ENCODE results near the gene RTL5. TPM values are rescaled to one million over a fixed set of nuclear protein-coding genes. Genes with fewer than 3 reads are reported as not detected.

RTL5 gene
- total RNA-seq, 6 donors from 2014 or later = 2.7 to 15.7 (median 6.4) TPM

DNA sequence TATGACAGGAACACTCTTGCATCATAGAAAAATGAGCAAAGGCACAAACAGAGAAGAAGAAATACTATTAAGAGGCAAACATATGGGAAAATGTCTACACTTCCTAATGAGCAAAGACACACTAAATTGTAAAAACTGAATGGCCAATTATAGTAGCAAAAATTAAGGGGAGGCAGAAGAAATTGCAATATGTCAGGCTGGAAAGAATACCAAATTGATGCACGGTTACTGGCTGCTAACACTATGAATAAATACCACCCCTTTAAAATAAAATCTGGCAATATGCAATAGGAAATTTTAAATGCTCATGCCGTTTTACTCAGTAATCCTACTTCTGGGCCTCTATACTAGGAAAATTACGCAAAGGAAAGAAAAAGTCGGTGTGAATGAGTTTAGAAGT is 33.8 kb upstream of the RTL5 start:
- TF ChIP-seq CTCF (IDR thresholded peaks at IDR 0.05) (no peak), POLR2AphosphoS5 (IDR thresholded peaks at IDR 0.05) (no peak), POLR2A (IDR thresholded peaks at IDR 0.05) (no peak), EP300 (IDR thresholded peaks at IDR 0.05) (no peak)
- DNase-seq (no peak), ATAC-seq (ENCODE audit: low FRiP score in 2 of 2) (no peak)
- H3K27me3 ChIP-seq = no peaks in the 10 kb centered on the region
- no peaks in the 10 kb centered on the region for H3K9me3 ChIP-seq
- WGBS, 2 donors = 72 to 90% methylated on average over 4 of the region's 4 CpGs
- no peaks in the 10 kb centered on the region for H3K36me3 ChIP-seq
- no peak overlapping the region for H3K27ac ChIP-seq
- H3K4me1 ChIP-seq = no peaks in the 10 kb centered on the region
- no peak overlapping the region for H3K4me3 ChIP-seq

DNA sequence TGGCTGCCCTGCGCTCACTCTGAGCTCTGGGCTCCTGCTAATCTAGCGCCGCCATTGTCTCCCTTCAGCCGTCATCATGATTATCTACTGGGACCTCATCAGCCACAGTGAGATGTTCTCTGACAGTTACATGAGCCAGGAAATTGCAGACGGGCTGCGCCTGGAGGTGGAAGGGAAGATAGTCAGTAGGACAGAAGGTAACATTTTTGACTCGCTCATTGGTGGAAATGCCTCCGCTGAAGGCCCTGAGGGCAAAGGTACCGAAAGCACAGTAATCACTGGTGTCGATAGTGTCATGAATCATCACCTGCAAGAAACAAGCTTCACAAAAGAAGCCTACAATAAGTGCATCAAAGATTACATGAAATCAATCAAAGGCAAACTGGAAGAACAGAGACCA is 28.1 kb upstream of the RTL5 start:
- H3K27ac ChIP-seq = no peak overlapping the region
- TF ChIP-seq POLR2A (IDR thresholded peaks at IDR 0.05) (no peak), EP300 (IDR thresholded peaks at IDR 0.05) (no peak), CTCF (IDR thresholded peaks at IDR 0.05) (no peak), POLR2AphosphoS5 (IDR thresholded peaks at IDR 0.05) (no peak)
- no peak for DNase-seq
- H3K4me1 ChIP-seq = no peaks in the 10 kb centered on the region
- whole genome bisulfite sequencing, 2 donors = 79 to 89% methylated on average over 10 of the region's 10 CpGs
- H3K36me3 ChIP-seq = no peaks in the 10 kb centered on the region
- H3K4me3 ChIP-seq = no peak overlapping the region
- H3K27me3 ChIP-seq = no peaks in the 10 kb centered on the region
- ATAC-seq (ENCODE audit: low FRiP score in 2 of 2) = no peak
- no peaks in the 10 kb centered on the region for H3K9me3 ChIP-seq

DNA sequence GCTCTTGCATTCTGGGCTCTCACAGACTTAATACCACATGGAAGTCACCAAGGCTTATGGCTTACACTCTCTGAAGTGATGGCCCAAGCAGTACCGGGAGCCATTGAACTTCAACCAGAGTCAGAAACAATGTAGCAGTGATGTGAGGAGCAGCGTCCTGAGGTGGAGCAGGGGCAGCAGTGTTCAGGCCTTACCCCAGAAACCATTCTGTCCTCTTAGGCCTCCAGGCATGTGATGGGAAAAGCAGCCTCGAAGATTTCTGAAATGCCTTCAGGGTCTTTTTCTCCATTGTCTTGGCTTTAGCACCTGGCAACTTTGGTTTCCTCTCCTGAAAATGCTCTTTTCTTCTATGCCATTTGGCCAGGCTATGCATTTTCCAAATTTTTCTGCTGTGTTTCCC is 27.1 kb upstream of the RTL5 start:
- ATAC-seq (ENCODE audit: low FRiP score in 2 of 2) = no peak
- Histone ChIP-seq H3K9me3 (no peaks in the 10 kb centered on the region), H3K36me3 (no peaks in the 10 kb centered on the region), H3K27me3 (no peaks in the 10 kb centered on the region), H3K4me1 (no peaks in the 10 kb centered on the region), H3K4me3 (no peak overlapping the region), H3K27ac (no peak overlapping the region)
- no peak for DNase-seq
- WGBS, 2 donors = 85 to 100% methylated on average over 1 to 3 of the region's 3 CpGs
- TF ChIP-seq POLR2A (IDR thresholded peaks at IDR 0.05) (no peak), EP300 (IDR thresholded peaks at IDR 0.05) (no peak), POLR2AphosphoS5 (IDR thresholded peaks at IDR 0.05) (no peak), CTCF (IDR thresholded peaks at IDR 0.05) (no peak)

GRCh38 chrX:72146527-72146926 is 14.8 kb upstream of the RTL5 start:
- no peaks in the 10 kb centered on the region for H3K27me3 ChIP-seq
- TF ChIP-seq EP300 (IDR thresholded peaks at IDR 0.05) (no peak), POLR2AphosphoS5 (IDR thresholded peaks at IDR 0.05) (no peak), CTCF (IDR thresholded peaks at IDR 0.05) (no peak), POLR2A (IDR thresholded peaks at IDR 0.05) (no peak)
- no peaks in the 10 kb centered on the region for H3K4me1 ChIP-seq
- ATAC-seq (ENCODE audit: low FRiP score in 2 of 2) (no peak), DNase-seq (no peak)
- H3K4me3 ChIP-seq = no peak overlapping the region
- no peaks in the 10 kb centered on the region for H3K36me3 ChIP-seq
- H3K9me3 ChIP-seq = no peaks in the 10 kb centered on the region
- no peak overlapping the region for H3K27ac ChIP-seq
- 68 to 85% methylated on average over 2 of the region's 2 CpGs for WGBS, 2 donors

DNA sequence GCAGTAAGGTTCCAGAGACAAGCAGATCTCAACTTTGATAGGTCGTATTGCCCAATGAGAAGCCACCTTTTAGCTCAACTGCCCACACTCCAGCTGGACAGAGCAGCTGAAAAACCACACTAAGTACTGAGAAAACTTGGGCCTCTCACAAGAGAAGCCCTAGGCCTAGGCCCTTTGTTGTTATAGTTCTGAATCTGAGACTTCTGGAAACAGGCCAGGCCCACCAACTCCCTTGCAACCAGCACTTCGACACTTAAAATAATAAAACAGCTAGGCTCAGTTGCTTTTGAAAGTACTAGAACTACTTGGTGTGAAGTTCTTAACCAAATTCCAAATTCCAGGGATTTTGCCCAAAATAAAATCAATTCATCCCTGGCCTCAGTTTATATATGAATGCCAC is 13.5 kb upstream of the RTL5 start:
- WGBS, 2 donors = 39% methylated on average over 2 of the region's 2 CpGs; no CpG with 5 or more reads in 1 of the 2 donors
- ATAC-seq (ENCODE audit: low FRiP score in 2 of 2) (no peak), DNase-seq (no peak)
- Histone ChIP-seq H3K27ac (no peak overlapping the region), H3K4me1 (no peaks in the 10 kb centered on the region), H3K36me3 (no peaks in the 10 kb centered on the region), H3K27me3 (no peaks in the 10 kb centered on the region), H3K4me3 (no peak overlapping the region), H3K9me3 (no peaks in the 10 kb centered on the region)
- TF ChIP-seq POLR2AphosphoS5 (IDR thresholded peaks at IDR 0.05) = no peak
- TF ChIP-seq POLR2A (IDR thresholded peaks at IDR 0.05) = no peak
- TF ChIP-seq EP300 (IDR thresholded peaks at IDR 0.05) = no peak
- no peak for TF ChIP-seq CTCF (IDR thresholded peaks at IDR 0.05)

All from upper lobe of left lung (tissue), 6 donors.